ENCODE results near the gene CAPNS2.

CAPNS2 gene

DNA sequence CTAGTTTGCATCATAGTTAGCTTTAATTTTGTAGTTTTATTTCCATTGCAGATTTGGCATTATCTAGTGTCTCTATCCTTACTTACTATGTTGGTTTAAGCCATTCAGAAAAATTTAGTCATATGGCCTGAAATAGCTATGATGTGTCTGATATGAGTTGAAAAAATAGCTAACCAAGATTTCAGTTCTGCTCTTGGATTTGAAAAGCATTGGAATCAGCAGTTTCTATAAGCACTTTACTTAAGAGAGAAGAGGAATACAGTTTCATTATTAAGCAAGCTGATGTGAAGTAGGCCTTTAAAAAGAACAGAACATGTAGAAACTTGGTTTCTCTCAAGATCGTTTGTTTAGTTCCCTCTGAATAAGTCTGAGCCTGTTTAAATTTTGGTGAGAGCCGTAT lies 31.7 kb upstream of the CAPNS2 start:
- TF ChIP-seq, protein P1, sequence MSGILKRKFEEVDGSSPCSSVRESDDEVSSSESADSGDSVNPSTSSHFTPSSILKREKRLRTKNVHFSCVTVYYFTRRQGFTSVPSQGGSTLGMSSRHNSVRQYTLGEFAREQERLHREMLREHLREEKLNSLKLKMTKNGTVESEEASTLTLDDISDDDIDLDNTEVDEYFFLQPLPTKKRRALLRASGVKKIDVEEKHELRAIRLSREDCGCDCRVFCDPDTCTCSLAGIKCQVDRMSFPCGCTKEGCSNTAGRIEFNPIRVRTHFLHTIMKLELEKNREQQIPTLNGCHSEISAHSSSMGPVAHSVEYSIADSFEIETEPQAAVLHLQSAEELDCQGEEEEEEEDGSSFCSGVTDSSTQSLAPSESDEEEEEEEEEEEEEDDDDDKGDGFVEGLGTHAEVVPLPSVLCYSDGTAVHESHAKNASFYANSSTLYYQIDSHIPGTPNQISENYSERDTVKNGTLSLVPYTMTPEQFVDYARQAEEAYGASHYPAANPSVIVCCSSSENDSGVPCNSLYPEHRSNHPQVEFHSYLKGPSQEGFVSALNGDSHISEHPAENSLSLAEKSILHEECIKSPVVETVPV (CRISPR knock-in tag; IDR thresholded peaks at IDR 0.05) = no peak
- no peak for TF ChIP-seq SNAI2 (CRISPR knock-in tag; IDR thresholded peaks at IDR 0.05)
- no peak for ATAC-seq

DNA sequence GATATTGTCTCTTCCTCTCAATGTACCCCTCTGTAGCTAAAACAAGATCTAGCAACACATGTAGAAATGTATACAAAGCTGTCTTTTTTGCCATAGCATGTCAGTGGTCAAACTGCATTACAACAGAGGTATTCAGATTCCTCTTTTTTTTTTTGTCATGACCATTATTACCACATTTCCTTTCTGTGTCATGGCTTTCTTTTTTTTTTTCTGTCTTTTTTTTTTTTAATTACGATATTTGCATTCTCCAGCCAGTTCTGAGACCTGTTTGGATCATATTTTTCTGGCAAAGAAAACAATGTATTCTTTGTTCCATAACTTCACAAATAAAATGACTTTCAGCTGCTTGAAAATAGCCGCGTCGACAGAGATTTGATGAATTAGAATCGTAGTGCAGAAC lies 27.4 kb upstream of the CAPNS2 start:
- ATAC-seq = no peak
- TF ChIP-seq CSDC2 (CRISPR knock-in tag; IDR thresholded peaks at IDR 0.05) = no peak
- TF ChIP-seq ZFP3 (CRISPR knock-in tag; IDR thresholded peaks at IDR 0.05) = no peak
- no peak for TF ChIP-seq ARNTL (CRISPR knock-in tag; IDR thresholded peaks at IDR 0.05; ENCODE audit: borderline replicate concordance, low read depth)
- no peak for TF ChIP-seq ESRRG (CRISPR knock-in tag; IDR thresholded peaks at IDR 0.05)
- TF ChIP-seq TOX (CRISPR knock-in tag; IDR thresholded peaks at IDR 0.05; ENCODE audit: borderline replicate concordance) = no peak
- TF ChIP-seq, protein P1 (CRISPR knock-in tag; IDR thresholded peaks at IDR 0.05) = no peak
- no peak for TF ChIP-seq GLIS3 (CRISPR knock-in tag; IDR thresholded peaks at IDR 0.05)

DNA sequence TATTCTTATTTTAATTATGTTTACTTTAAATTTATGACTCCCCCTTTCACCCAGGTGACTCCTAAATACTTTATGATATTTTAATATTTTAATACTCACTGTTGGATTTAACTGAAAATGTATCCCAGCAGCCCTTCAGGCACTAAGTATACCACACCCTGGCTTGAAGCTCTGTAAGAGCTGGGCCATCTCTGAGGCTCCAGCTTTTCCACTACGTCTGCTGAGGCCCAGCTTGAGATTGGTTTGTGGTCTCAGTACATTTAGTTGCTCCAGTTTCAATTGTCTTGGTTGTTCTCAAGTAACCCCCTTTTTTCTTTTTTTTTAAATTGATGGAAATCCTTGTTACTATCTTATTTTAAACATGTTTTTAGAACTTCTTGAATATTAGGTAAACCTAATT lies 27.0 kb upstream of the CAPNS2 start:
- TF ChIP-seq GLIS3 (CRISPR knock-in tag; IDR thresholded peaks at IDR 0.05) (no peak), TCF4 (CRISPR knock-in tag; IDR thresholded peaks at IDR 0.05; ENCODE audit: borderline replicate concordance) (no peak), ZC3H10 (CRISPR knock-in tag; IDR thresholded peaks at IDR 0.05) (no peak), ZNF70 (CRISPR knock-in tag; IDR thresholded peaks at IDR 0.05) (no peak), ZFP30 (CRISPR knock-in tag; IDR thresholded peaks at IDR 0.05) (no peak), ARNTL (CRISPR knock-in tag; IDR thresholded peaks at IDR 0.05; ENCODE audit: borderline replicate concordance, low read depth) (no peak), ISL1 (CRISPR knock-in tag; IDR thresholded peaks at IDR 0.05) (no peak), RARB (CRISPR knock-in tag; IDR thresholded peaks at IDR 0.05) (no peak), ESRRG (CRISPR knock-in tag; IDR thresholded peaks at IDR 0.05) (no peak), ZFP3 (CRISPR knock-in tag; IDR thresholded peaks at IDR 0.05) (no peak), SNAI2 (CRISPR knock-in tag; IDR thresholded peaks at IDR 0.05) (no peak), BACH2 (CRISPR knock-in tag; IDR thresholded peaks at IDR 0.05; ENCODE audit: borderline replicate concordance) (no peak), ZNF8 (CRISPR knock-in tag; IDR thresholded peaks at IDR 0.05) (no peak), OSR1 (CRISPR knock-in tag; IDR thresholded peaks at IDR 0.05) (no peak)
- TF ChIP-seq, protein P2, sequence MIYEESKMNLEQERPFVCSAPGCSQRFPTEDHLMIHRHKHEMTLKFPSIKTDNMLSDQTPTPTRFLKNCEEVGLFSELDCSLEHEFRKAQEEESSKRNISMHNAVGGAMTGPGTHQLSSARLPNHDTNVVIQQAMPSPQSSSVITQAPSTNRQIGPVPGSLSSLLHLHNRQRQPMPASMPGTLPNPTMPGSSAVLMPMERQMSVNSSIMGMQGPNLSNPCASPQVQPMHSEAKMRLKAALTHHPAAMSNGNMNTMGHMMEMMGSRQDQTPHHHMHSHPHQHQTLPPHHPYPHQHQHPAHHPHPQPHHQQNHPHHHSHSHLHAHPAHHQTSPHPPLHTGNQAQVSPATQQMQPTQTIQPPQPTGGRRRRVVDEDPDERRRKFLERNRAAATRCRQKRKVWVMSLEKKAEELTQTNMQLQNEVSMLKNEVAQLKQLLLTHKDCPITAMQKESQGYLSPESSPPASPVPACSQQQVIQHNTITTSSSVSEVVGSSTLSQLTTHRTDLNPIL (CRISPR knock-in tag; IDR thresholded peaks at IDR 0.05; ENCODE audit: low read depth) = no peak
- ATAC-seq = no peak

DNA sequence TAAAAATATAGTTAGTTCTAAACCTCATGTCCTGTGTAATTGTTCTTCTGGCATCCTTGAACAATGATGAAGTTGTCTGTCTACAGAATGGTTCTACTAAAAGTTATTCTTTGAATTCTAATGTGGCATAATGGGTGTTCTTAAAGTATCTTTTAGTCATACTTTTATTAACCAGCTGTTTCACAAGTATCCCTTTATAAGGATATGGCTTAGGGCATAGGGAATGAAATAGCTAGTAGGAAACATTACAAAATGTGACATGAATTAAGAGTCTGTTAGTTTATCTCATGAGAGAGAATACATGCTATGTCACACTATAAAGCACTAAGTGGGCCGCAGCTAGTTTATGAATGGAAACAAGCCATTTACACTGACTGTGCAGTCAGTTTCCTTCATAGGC lies 26.3 kb upstream of the CAPNS2 start:
- no peak for ATAC-seq
- no peak for TF ChIP-seq TOX (CRISPR knock-in tag; IDR thresholded peaks at IDR 0.05; ENCODE audit: borderline replicate concordance)
- TF ChIP-seq, protein P3, sequence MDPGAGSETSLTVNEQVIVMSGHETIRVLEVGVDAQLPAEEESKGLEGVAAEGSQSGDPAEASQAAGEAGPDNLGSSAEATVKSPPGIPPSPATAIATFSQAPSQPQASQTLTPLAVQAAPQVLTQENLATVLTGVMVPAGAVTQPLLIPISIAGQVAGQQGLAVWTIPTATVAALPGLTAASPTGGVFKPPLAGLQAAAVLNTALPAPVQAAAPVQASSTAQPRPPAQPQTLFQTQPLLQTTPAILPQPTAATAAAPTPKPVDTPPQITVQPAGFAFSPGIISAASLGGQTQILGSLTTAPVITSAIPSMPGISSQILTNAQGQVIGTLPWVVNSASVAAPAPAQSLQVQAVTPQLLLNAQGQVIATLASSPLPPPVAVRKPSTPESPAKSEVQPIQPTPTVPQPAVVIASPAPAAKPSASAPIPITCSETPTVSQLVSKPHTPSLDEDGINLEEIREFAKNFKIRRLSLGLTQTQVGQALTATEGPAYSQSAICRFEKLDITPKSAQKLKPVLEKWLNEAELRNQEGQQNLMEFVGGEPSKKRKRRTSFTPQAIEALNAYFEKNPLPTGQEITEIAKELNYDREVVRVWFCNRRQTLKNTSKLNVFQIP (CRISPR knock-in tag; IDR thresholded peaks at IDR 0.05; ENCODE audit: borderline replicate concordance, low read depth) = no peak
- TF ChIP-seq BACH2 (CRISPR knock-in tag; IDR thresholded peaks at IDR 0.05; ENCODE audit: borderline replicate concordance) = no peak
- no peak for TF ChIP-seq GLIS3 (CRISPR knock-in tag; IDR thresholded peaks at IDR 0.05)
- TF ChIP-seq ZNF8 (CRISPR knock-in tag; IDR thresholded peaks at IDR 0.05) = no peak
- no peak for TF ChIP-seq ZNF565 (CRISPR knock-in tag; conservative IDR thresholded peaks at IDR 0.05; ENCODE audit: low read depth)
- TF ChIP-seq OSR1 (CRISPR knock-in tag; IDR thresholded peaks at IDR 0.05) = no peak
- TF ChIP-seq ZFP30 (CRISPR knock-in tag; IDR thresholded peaks at IDR 0.05) = no peak
- TF ChIP-seq, protein P1 (CRISPR knock-in tag; IDR thresholded peaks at IDR 0.05) = no peak

Data from SK-N-SH treated with all-trans-retinoic acid at 6 μM for 48 hours (cell line).